ENCODE data around the gene ACOT11.

Gene ACOT11

DNA sequence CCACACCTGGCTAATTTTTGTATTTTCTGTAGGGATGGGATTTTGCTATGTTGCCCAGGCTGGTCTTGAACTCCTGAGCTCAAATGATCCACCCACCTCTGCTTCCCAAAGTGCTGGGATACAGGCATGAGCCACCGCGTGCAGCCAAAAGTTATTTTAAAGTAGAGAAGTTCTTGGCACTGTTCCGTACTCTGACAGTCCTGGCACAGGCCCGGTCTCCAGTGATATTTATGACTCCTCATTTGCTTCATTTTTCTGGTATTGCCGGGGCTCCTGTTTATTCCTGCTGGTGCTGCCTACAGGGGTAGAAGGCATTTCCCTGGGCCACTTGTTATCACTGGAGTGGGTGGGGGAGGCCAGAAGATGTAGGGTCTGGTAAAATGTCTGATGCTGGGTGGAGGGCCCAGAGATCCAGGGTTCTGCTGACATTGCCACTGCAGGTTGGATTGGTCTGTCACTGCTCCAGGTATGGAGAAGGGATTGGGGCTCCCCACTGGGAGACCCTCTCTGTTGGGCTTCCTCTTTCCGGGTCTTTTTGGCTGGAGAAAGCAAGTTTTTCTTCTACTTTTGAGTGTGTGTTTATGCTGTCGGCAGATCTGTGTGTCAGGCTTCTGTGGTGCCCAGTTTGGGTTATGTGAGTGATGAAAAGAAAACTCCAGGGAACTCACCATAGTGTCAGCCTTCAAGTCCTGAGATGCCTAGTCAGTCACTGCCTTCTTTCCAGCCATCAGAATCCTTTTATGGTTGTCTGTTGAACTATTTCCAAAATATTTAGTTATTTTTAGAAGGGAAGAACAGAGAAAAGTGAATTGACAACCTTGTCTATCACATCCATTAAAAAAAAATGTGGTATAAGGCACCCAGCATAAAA, 98.0 kb downstream of the ACOT11 start:
- ChIA-PET CTCF (no interaction called here), POLR2A (no interaction called here)
- TF ChIP-seq, protein P1, sequence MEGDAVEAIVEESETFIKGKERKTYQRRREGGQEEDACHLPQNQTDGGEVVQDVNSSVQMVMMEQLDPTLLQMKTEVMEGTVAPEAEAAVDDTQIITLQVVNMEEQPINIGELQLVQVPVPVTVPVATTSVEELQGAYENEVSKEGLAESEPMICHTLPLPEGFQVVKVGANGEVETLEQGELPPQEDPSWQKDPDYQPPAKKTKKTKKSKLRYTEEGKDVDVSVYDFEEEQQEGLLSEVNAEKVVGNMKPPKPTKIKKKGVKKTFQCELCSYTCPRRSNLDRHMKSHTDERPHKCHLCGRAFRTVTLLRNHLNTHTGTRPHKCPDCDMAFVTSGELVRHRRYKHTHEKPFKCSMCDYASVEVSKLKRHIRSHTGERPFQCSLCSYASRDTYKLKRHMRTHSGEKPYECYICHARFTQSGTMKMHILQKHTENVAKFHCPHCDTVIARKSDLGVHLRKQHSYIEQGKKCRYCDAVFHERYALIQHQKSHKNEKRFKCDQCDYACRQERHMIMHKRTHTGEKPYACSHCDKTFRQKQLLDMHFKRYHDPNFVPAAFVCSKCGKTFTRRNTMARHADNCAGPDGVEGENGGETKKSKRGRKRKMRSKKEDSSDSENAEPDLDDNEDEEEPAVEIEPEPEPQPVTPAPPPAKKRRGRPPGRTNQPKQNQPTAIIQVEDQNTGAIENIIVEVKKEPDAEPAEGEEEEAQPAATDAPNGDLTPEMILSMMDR (IDR thresholded peaks at IDR 0.05; ENCODE audit: control extremely low read depth, extremely low read depth, low read depth, missing control alignments) = no peak
- no peak for DNase-seq (ENCODE audit: extremely low spot score)

DNA sequence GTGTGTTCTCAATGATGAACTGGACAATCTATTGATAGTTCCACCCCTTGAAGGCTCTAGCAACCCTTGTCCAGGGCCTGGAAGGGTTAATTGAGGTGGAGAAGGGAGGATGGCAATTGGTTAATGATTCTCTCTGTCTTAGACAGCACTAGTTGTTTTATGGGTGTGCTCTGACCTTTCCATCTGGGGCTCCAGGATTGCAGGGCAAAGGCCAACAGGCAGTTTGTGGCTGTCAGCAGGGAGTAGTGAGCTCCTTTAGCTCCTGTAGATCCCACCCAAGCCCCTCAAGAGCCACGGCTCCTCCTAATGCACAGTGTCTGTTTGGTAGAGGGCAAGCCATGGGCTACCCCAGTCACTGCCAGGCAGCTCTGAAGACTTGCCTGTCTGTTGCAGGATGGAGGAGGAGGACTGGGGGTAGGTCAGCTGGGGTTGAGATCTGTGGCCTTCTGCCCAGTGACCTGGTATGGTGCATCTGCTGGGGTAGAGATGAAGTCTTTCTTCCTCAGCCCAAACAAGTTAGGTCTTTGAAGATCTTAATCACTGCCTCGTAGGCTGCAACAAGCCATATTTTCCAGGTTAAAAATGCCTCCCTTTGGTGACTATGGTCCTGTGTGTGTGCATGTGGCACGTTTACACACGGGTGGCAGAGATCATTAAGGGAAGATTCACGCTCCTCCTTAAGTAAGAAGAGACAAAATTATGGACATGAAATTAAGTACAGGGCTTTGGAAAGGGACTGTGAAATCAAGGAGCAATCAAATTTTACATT, 101.3 kb downstream of the ACOT11 start:
- no peak for DNase-seq (ENCODE audit: extremely low spot score)
- TF ChIP-seq, protein P1 (IDR thresholded peaks at IDR 0.05; ENCODE audit: control extremely low read depth, extremely low read depth, low read depth, missing control alignments) = no peak
- ChIA-PET CTCF (no interaction called here), POLR2A (no interaction called here)

GRCh38 chr1:54649921-54650320, 101.9 kb downstream of the ACOT11 start:
- CTCF ChIA-PET = no interaction called here
- POLR2A ChIA-PET = no interaction called here
- no peak for DNase-seq (ENCODE audit: extremely low spot score)
- TF ChIP-seq, protein P1 (IDR thresholded peaks at IDR 0.05; ENCODE audit: control extremely low read depth, extremely low read depth, low read depth, missing control alignments) = no peak

GRCh38 chr1:54650417-54650816, 102.4 kb downstream of the ACOT11 start:
- CTCF ChIA-PET = no interaction called here
- TF ChIP-seq, protein P1 (IDR thresholded peaks at IDR 0.05; ENCODE audit: control extremely low read depth, extremely low read depth, low read depth, missing control alignments) = no peak

GRCh38 chr1:54651608-54652007, 103.6 kb downstream of the ACOT11 start:
- TF ChIP-seq, protein P1 (IDR thresholded peaks at IDR 0.05; ENCODE audit: control extremely low read depth, extremely low read depth, low read depth, missing control alignments) = no peak
- ChIA-PET POLR2A (no interaction called here), CTCF (no interaction called here)
- DNase-seq (ENCODE audit: extremely low spot score) = no peak

More at GRCh38 chr1:54650417-54650816, 102.4 kb downstream of the ACOT11 start:
- DNase-seq (ENCODE audit: extremely low spot score) = no peak
- POLR2A ChIA-PET = no interaction called here

GRCh38 chr1:54652168-54652567, 104.1 kb downstream of the ACOT11 start:
- ChIA-PET CTCF (interaction anchor here (2.4 kb wide), 1 partner anchor 12 kb away, joined by 7 read pairs; no protein-coding TSS in a partner anchor), POLR2A (no interaction called here)
- TF ChIP-seq, protein P1 (IDR thresholded peaks at IDR 0.05; ENCODE audit: control extremely low read depth, extremely low read depth, low read depth, missing control alignments) = no peak
- no peak for DNase-seq (ENCODE audit: extremely low spot score)
